HUES6 (cell line): ENCODE results near the gene DNAAF8.

ENCODE experiments used
- H3K27ac ChIP-seq: 2 replicates; pipeline ENCODE4 v1.7.0; 2013; ENCODE audit warnings: low read depth, mild to moderate bottlenecking, low read length, inconsistent platforms
- H3K27me3 ChIP-seq: 2 replicates; pipeline ENCODE4 v1.6.1; 2013; ENCODE audit warnings: low read length; ENCODE audit not compliant: control insufficient read depth, insufficient read depth
- H3K36me3 ChIP-seq: 2 replicates; pipeline ENCODE4 v1.6.1; 2013; ENCODE audit warnings: low read length; ENCODE audit not compliant: control insufficient read depth, insufficient read depth
- H3K4me1 ChIP-seq: 2 replicates; pipeline ENCODE4 v1.6.1; 2013; ENCODE audit warnings: low read length; ENCODE audit not compliant: control insufficient read depth, insufficient read depth
- H3K4me3 ChIP-seq: 2 replicates; pipeline ENCODE4 v1.5.1; 2013; ENCODE audit warnings: low read depth, low read length
- H3K9ac ChIP-seq: one replicate; pipeline ENCODE4 v1.6.1; 2013; ENCODE audit warnings: mild to moderate bottlenecking, low read length
- H3K9me3 ChIP-seq: 2 replicates; pipeline ENCODE4 v1.6.1; 2013; ENCODE audit warnings: low read depth, low read length; ENCODE audit not compliant: control insufficient read depth, insufficient read depth

The DNAAF8 gene

DNA sequence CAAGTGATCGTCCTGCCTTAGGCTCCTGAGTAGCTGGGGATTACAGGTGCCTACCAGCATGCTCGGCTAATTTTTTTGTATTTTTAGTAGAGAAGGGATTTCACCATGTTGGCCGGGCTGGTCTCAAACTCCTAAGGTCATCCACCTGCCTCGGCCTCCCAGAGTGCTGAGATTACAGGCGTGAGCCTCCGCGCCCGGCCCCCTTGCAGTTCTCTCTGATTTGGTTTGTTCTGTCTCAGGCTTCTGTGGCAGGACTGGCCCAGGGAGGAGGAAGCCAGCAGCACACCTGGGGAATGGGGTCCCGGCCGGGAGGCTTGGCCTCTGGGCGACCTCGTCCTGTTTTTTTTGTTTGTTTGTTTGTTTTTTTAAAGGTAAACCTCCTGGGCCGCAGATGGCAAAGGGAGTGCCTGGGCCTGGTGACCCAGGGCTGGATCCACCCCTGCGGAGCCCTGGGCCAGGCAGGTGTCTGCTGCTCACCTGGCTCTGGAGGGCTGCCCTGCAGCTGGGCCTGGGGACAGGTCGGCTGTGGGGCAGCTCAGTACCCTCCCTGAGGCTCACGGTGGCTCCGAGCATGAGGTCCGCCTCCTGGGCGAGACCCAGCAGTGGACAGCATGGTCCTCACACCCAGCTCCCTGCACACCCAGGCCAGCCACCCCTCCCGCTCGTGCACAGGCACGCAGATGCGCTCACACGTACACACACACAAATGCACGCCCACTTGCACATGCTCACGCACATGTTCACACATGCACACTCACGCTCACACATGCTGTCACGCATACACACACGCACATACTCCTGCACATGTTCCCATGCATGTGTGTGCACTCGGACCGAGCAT, 44.3 kb upstream of the DNAAF8 start:
- peaks cover 39% of the 10 kb centered on the region for H3K36me3 ChIP-seq
- no peak overlapping the region for H3K4me3 ChIP-seq
- H3K27ac ChIP-seq = no peak overlapping the region

DNA sequence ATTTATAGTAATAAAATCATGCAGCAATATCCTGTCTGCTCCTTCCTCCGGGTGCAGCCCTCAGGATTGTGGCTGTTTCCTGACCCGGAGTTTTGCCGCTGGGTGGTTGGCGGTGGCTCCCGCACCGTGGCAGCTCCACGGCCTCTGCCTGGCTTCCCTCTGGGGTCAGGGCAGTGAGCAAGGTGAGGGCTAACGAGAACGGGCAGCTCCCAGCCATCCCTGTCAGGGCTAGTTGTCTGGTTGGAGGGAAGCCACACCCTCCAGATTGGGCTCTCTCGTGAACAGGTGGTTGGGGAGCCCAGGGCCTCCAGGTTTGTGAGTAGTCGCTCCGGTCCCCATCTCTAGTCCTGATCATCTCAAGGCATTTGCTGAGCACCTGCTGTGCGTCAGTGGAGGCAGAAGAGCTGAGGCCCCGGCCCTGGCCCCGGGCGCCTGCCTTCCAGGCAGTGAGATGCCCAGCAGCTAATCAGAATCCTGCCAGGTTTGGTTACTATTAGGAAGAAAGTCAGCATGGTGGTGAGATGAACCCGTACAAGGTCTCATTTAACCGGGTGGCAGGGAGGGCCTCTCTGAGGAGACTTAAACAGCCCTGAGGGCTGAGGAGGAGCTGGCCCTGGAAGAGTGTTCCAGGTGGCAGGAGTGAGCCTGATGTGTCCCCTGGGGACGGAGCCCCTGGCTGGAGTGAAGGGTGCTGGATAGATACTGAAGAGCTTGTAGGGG, 43.2 kb upstream of the DNAAF8 start:
- no peak overlapping the region for H3K9ac ChIP-seq
- no peak overlapping the region for H3K27ac ChIP-seq
- no peak overlapping the region for H3K4me3 ChIP-seq
- H3K36me3 ChIP-seq = peaks cover 39% of the 10 kb centered on the region
- H3K27me3 ChIP-seq = no peaks in the 10 kb centered on the region
- peaks cover 6% of the 10 kb centered on the region for H3K4me1 ChIP-seq
- no peaks in the 10 kb centered on the region for H3K9me3 ChIP-seq

More for the DNA sequence above, 44.3 kb upstream of the DNAAF8 start:
- Histone ChIP-seq H3K4me1 (peaks cover 6% of the 10 kb centered on the region), H3K27me3 (no peaks in the 10 kb centered on the region), H3K9me3 (no peaks in the 10 kb centered on the region), H3K9ac (no peak overlapping the region)

- Histone ChIP-seq H3K4me1 (peaks cover 6% of the 10 kb centered on the region), H3K9me3 (no peaks in the 10 kb centered on the region), H3K27me3 (no peaks in the 10 kb centered on the region), H3K9ac (no peak overlapping the region), H3K4me3 (no peak overlapping the region), H3K27ac (no peak overlapping the region), H3K36me3 (peaks cover 39% of the 10 kb centered on the region)
Measured at GRCh38 chr16:4691666-4692412, 42.5 kb upstream of the DNAAF8 start.

DNA sequence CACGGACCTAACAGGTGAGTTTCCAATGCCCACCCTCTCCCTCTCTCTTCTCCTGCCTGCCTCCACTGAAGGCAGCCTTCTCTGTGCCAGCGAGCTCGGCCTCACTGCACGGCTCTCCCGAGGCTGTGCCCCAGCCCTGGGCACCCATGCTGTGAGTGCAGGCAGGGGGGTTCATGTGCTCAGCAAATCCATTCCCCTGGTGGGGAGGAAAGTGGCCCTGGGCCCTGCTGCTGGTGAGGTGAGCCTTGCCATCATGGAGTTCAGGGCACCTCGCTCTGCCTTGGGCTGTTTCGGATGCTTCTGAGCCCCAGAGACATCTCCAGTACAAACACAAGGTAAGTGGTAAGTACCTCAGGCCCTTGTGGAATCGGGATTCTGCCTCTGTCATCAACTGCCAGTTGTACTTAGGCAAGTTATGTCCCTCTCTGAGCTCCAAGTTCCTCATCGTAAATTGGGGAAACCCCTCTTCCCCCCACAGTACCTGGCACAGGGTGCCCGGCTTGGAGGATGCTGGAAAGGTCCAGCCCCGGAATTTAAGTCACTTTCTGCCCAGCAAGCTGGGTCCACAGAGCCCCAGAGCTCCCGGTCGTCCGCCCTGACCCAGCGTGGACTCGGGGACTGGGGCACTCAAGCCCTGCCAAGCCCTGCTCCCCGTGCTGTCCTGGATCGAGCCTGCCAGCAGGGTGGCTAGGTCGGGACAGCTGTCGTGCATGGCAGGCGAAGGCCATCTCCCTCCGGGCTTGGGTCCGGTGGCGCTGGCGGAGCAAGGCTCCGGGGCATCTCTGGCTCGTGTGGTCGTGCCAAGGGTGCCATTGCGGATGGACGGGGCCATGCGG, 41.7 kb upstream of the DNAAF8 start:
- peak overlapping the region; percentile 73 for H3K9ac ChIP-seq
- no peak overlapping the region for H3K27ac ChIP-seq
- peaks cover 6% of the 10 kb centered on the region for H3K4me1 ChIP-seq
- no peaks in the 10 kb centered on the region for H3K9me3 ChIP-seq
- peaks cover 40% of the 10 kb centered on the region for H3K36me3 ChIP-seq
- H3K27me3 ChIP-seq = no peaks in the 10 kb centered on the region
- peak overlapping the region; percentile 95 for H3K4me3 ChIP-seq

DNA sequence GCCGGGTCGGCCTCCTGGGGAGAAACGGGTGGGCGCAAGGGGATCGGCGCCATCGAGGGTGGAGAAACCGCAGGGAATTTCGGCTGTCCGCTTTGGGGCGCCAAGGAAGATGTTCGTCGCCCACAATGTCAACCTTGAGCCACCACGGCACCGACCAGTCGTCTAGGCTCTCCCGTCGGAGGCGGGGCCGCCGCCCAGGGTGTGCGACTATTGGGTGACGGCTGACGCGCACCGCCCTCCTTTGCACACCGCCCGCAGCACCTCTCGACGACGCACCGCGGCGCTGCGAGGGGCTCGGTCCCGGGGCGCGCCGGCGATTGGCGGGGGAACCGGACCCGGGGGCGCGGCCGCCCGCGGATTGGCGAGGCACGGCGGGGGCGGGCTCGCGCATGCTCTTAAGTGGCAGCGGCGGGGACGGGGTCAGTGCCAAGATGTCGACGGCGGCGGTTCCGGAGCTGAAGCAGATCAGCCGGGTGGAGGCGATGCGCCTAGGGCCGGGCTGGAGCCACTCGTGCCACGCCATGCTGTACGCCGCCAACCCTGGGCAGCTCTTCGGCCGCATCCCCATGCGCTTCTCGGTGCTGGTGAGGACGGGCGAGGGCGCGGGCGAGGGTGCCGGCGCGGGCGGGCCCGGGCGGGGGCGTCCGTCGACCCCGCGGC, 40.9 kb upstream of the DNAAF8 start, which contains the start of gene NUDT16L1:
NUDT16L1 (plus strand) TSS at position 267 of the 660 bp plus-strand sequence; CDS start at position 432, 165 bp downstream.
- Histone ChIP-seq H3K9ac (peak within 1 kb of the TSS; percentile 88), H3K4me1 (peaks cover 6% of the 10 kb centered on the region), H3K36me3 (peaks cover 44% of the 10 kb centered on the region), H3K27ac (peak within 1 kb of the TSS; percentile 67; the same call in 1 of the 2 replicates), H3K4me3 (peak within 1 kb of the TSS; percentile 95), H3K9me3 (no peaks in the 10 kb centered on the region), H3K27me3 (no peaks in the 10 kb centered on the region)

DNA sequence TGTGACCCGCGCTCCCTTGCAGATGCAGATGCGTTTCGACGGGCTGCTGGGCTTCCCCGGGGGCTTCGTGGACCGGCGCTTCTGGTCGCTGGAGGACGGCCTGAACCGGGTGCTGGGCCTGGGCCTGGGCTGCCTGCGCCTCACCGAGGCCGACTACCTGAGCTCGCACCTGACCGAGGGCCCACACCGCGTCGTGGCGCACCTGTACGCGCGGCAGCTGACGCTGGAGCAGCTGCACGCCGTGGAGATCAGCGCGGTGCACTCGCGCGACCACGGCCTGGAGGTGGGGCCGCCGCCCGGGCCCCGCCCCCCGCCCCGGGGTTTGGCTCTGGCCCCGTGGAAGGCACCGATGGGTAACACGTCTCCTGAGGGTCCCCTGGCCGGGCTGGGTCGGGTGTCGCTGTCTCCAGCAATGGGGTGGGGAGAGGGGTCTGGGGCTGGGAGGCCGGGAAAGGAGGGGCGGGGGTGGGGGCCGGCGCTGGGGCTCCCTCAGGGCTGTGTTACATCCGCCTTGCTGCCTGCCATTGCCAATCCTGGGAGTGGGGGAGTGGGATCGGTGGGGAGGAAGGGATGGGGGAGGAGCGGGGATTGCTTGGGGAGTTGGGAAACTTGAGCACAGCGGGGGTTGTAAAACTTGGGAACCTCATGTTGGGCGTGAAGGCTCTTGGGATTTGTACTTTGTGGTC, 40.2 kb upstream of the DNAAF8 start:
- no peaks in the 10 kb centered on the region for H3K27me3 ChIP-seq
- peaks cover 50% of the 10 kb centered on the region for H3K36me3 ChIP-seq
- peaks cover 6% of the 10 kb centered on the region for H3K4me1 ChIP-seq
- H3K4me3 ChIP-seq = peak overlapping the region; percentile 95
- peak overlapping the region; percentile 88 for H3K9ac ChIP-seq
- H3K9me3 ChIP-seq = no peaks in the 10 kb centered on the region
- peak overlapping the region; percentile 67; the same call in 1 of the 2 replicates for H3K27ac ChIP-seq

DNA sequence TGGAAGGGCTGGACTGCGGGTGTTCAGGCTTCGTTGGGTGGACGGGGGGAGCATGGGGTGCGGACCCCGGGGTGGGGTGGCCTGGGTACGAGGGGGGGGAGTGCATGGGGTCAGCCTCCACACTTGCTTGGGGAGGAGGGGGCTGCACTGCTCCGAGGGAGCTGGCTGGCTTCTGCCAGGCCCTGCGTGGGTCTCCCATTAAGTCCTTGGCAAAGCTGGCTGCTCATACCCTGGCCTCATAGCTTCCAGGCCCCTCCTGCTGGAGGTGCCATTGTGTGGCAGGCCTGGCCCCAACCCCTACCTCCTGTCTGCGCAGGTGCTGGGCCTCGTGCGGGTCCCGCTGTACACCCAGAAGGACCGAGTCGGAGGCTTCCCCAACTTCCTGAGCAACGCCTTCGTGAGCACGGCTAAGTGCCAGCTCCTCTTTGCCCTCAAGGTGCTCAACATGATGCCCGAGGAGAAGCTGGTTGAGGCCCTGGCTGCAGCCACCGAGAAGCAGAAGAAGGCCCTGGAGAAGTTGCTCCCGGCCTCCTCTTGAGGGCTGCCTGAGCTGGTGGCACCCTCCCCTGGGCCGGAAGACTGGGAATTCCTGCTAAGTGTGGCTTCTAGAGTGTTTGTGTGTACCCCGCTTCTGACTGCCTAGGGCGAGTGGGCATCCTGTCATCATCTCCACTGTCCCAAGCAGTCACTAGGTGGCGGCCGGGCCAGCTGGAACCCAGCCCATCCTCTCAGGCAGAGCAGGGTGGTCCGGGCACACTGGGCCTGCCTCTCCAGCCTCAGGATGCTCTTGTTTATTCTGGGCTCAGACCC, 39.5 kb upstream of the DNAAF8 start:
- Histone ChIP-seq H3K4me3 (peak overlapping the region; percentile 95), H3K27ac (no peak overlapping the region), H3K4me1 (peaks cover 6% of the 10 kb centered on the region), H3K9ac (no peak overlapping the region), H3K36me3 (peaks cover 55% of the 10 kb centered on the region), H3K27me3 (no peaks in the 10 kb centered on the region), H3K9me3 (no peaks in the 10 kb centered on the region)

DNA sequence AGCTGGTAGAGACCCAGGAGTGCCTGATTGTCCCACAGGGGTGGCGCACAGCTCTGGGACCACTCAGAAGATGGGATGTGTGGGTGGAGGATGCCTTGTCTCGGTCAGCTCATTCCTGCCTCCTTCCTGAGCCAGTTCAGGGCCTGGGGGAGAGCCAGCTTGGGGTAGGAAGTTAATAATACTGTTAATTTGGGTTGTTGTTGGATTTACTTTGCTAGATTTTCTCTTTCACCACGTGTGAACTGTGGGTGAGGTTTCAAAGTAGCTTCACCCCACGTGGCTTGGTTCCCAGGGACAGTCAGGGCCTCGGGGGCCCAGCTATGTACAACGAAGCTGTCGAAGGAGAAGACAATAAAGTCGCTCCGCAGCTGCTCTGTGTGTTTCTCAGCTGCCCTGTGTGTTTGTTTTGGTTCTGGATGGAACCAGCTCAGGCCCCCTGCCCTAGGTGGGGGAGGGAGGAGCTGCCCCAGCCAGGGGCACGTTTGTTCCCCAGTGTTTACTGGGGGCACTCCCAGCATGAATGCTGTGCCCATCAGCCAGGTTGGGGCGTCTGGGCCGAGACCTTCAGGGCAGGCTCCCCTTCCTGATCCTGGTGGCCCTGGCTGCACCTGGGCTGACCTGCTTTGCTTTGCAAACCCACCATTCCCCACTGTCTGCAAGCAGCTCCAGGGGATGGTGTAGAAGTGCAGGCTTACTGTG, 38.7 kb upstream of the DNAAF8 start:
- H3K4me1 ChIP-seq = peaks cover 6% of the 10 kb centered on the region
- H3K4me3 ChIP-seq = no peak overlapping the region
- no peaks in the 10 kb centered on the region for H3K27me3 ChIP-seq
- H3K9me3 ChIP-seq = no peaks in the 10 kb centered on the region
- H3K9ac ChIP-seq = no peak overlapping the region
- peaks cover 57% of the 10 kb centered on the region for H3K36me3 ChIP-seq
- H3K27ac ChIP-seq = no peak overlapping the region
